SK-N-SH treated with all-trans-retinoic acid at 6 μM for 48 hours (cell line): ENCODE results near the gene CTNNA3.

Experiments used
- ATAC-seq: fragments of 200-7000 bp; cut with Tn5 transposase; 3 replicates; pipeline ENCODE4 v1.9.1; 2020; ENCODE audit warnings: mild to moderate bottlenecking, moderate library complexity
- ARNTL ChIP-seq: fragments of 450-650 bp; formaldehyde crosslinking; IDR thresholded peaks from 2 replicates; pipeline ENCODE4 v1.5.0; 2020; ENCODE audit warnings: low read depth, mild to moderate bottlenecking, moderate library complexity, borderline replicate concordance
- BACH2 ChIP-seq: fragments of 250-450 bp; sonication (Bioruptor Pico); IDR thresholded peaks from 2 replicates; pipeline ENCODE4 v1.9.0; 2021; ENCODE audit warnings: mild to moderate bottlenecking, borderline replicate concordance
- CREB5 ChIP-seq: fragments of 250-450 bp; sonication (Bioruptor Pico); IDR thresholded peaks from 2 replicates; pipeline ENCODE4 v1.5.1; 2020; ENCODE audit warnings: low read depth, mild to moderate bottlenecking, moderate library complexity
- CSRNP3 ChIP-seq: fragments of 250-450 bp; sonication (Bioruptor Pico); IDR thresholded peaks from 2 replicates; pipeline ENCODE4 v1.5.1; 2021; ENCODE audit warnings: mild to moderate bottlenecking, moderate library complexity
- ESRRG ChIP-seq: fragments of 250-450 bp; sonication (Bioruptor Pico); IDR thresholded peaks from 2 replicates; pipeline ENCODE4 v1.6.1; 2021; ENCODE audit warnings: mild to moderate bottlenecking
- ISL1 ChIP-seq: fragments of 250-450 bp; sonication (Bioruptor Pico); IDR thresholded peaks from 2 replicates; pipeline ENCODE4 v2.1.2; 2022; ENCODE audit warnings: mild to moderate bottlenecking, moderate library complexity
- OSR1 ChIP-seq: fragments of 250-450 bp; sonication (Bioruptor Pico); IDR thresholded peaks from 2 replicates; pipeline ENCODE4 v1.8.0; 2022; ENCODE audit warnings: moderate library complexity, mild to moderate bottlenecking, inconsistent platforms
- POU6F1 ChIP-seq: fragments of 250-450 bp; sonication (Bioruptor Pico); IDR thresholded peaks from 2 replicates; pipeline ENCODE4 v1.8.0; 2021; ENCODE audit warnings: low read depth, mild to moderate bottlenecking, moderate library complexity, borderline replicate concordance
- PPARA ChIP-seq: fragments of 250-450 bp; sonication (Bioruptor Pico); IDR thresholded peaks from 2 replicates; pipeline ENCODE4 v1.5.0; 2020; ENCODE audit warnings: mild to moderate bottlenecking, borderline replicate concordance
- RARB ChIP-seq: fragments of 250-450 bp; sonication (Bioruptor Pico); IDR thresholded peaks from 2 replicates; pipeline ENCODE4 v1.8.0; 2021; ENCODE audit warnings: mild to moderate bottlenecking, moderate library complexity
- SNAI2 ChIP-seq: fragments of 250-450 bp; sonication (Bioruptor Pico); IDR thresholded peaks from 2 replicates; pipeline ENCODE4 v1.5.0; 2020; ENCODE audit warnings: mild to moderate bottlenecking, moderate library complexity
- TCF4 ChIP-seq: fragments of 250-450 bp; sonication (Bioruptor Pico); IDR thresholded peaks from 2 replicates; pipeline ENCODE4 v1.8.0; 2021; ENCODE audit warnings: mild to moderate bottlenecking, moderate library complexity, borderline replicate concordance
- TOX ChIP-seq: fragments of 250-450 bp; sonication (Bioruptor Pico); IDR thresholded peaks from 2 replicates; pipeline ENCODE4 v1.8.0; 2021; ENCODE audit warnings: mild to moderate bottlenecking, moderate library complexity, borderline replicate concordance
- TSHZ2 ChIP-seq: fragments of 250-450 bp; sonication (Bioruptor Pico); IDR thresholded peaks from 2 replicates; pipeline ENCODE4 v1.5.0; 2020; ENCODE audit warnings: mild to moderate bottlenecking, moderate library complexity
- ZC3H10 ChIP-seq: fragments of 250-450 bp; sonication (Bioruptor Pico); IDR thresholded peaks from 2 replicates; pipeline ENCODE4 v1.5.1; 2021; ENCODE audit warnings: mild to moderate bottlenecking, moderate library complexity
- ZFP3 ChIP-seq: fragments of 250-450 bp; sonication (Bioruptor Pico); IDR thresholded peaks from 2 replicates; pipeline ENCODE4 v1.5.0; 2020; ENCODE audit warnings: mild to moderate bottlenecking, moderate library complexity
- ZFP30 ChIP-seq: fragments of 450-650 bp; formaldehyde crosslinking; IDR thresholded peaks from 2 replicates; pipeline ENCODE4 v1.5.0; 2022; ENCODE audit warnings: mild to moderate bottlenecking, moderate library complexity
- ZNF565 ChIP-seq: fragments of 450-650 bp; formaldehyde crosslinking; conservative IDR thresholded peaks from 2 replicates; pipeline ENCODE4 v1.5.0; 2020; ENCODE audit warnings: low read depth, mild to moderate bottlenecking, moderate library complexity
- ZNF70 ChIP-seq: fragments of 450-650 bp; formaldehyde crosslinking; IDR thresholded peaks from 2 replicates; pipeline ENCODE4 v1.5.0; 2020; ENCODE audit warnings: mild to moderate bottlenecking, moderate library complexity
- ZNF8 ChIP-seq: fragments of 450-650 bp; formaldehyde crosslinking; IDR thresholded peaks from 2 replicates; pipeline ENCODE4 v1.5.0; 2020; ENCODE audit warnings: mild to moderate bottlenecking, moderate library complexity

CTNNA3 gene

GRCh38 chr10:66281327-66281726 lies 1414.7 kb downstream of the CTNNA3 start:
- TF ChIP-seq ZNF70 (no peak), ZNF8 (CRISPR knock-in tag) (no peak), CSRNP3 (CRISPR knock-in tag) (no peak), ARNTL (no peak), SNAI2 (CRISPR knock-in tag) (no peak), TCF4 (CRISPR knock-in tag) (no peak), ZFP30 (CRISPR knock-in tag) (no peak), PPARA (CRISPR knock-in tag) (no peak)
- no peak for ATAC-seq

- TF ChIP-seq ZC3H10 (CRISPR knock-in tag) (no peak), ZNF8 (CRISPR knock-in tag) (no peak), CREB5 (CRISPR knock-in tag) (no peak), ZNF70 (no peak), OSR1 (CRISPR knock-in tag) (no peak), BACH2 (no peak), ZFP3 (CRISPR knock-in tag) (no peak), CSRNP3 (CRISPR knock-in tag) (no peak), TSHZ2 (CRISPR knock-in tag) (no peak)
- no peak for ATAC-seq
These were observed 1418.5 kb downstream of the CTNNA3 start for GRCh38 chr10:66277481-66277880.

GRCh38 chr10:66273966-66274519 lies 1422.0 kb downstream of the CTNNA3 start:
- ATAC-seq, result no peak
- TF ChIP-seq OSR1 (CRISPR knock-in tag) (no peak), ZC3H10 (CRISPR knock-in tag) (no peak), TSHZ2 (CRISPR knock-in tag) (no peak), TCF4 (CRISPR knock-in tag) (no peak), TOX (CRISPR knock-in tag) (no peak), CSRNP3 (CRISPR knock-in tag) (no peak), BACH2 (no peak), PPARA (CRISPR knock-in tag) (no peak), ESRRG (CRISPR knock-in tag) (no peak), ARNTL (no peak), ZNF565 (no peak), ZFP30 (CRISPR knock-in tag) (no peak), SNAI2 (CRISPR knock-in tag) (no peak), RARB (CRISPR knock-in tag) (no peak), ISL1 (CRISPR knock-in tag) (no peak), POU6F1 (CRISPR knock-in tag) (no peak)
